Stimulated activated CD4-positive, alpha-beta T cell treated with anti-CD3 and anti-CD28 coated beads, Interleukin-4, amount 100 ng/mL, for 48 hours (primary cell): ENCODE measurements around the gene JAG1.

Experiments
- DNase-seq, 2 donors: peaks; one replicate each; pipeline ENCODE4 v3.0.0-alpha.2; 2020; ENCODE audit warnings: low read depth in 2 of 2

The JAG1 gene

GRCh38 chr20:10653599-10654249 lies 20.1 kb downstream of the JAG1 start:
- no peak for DNase-seq

DNA sequence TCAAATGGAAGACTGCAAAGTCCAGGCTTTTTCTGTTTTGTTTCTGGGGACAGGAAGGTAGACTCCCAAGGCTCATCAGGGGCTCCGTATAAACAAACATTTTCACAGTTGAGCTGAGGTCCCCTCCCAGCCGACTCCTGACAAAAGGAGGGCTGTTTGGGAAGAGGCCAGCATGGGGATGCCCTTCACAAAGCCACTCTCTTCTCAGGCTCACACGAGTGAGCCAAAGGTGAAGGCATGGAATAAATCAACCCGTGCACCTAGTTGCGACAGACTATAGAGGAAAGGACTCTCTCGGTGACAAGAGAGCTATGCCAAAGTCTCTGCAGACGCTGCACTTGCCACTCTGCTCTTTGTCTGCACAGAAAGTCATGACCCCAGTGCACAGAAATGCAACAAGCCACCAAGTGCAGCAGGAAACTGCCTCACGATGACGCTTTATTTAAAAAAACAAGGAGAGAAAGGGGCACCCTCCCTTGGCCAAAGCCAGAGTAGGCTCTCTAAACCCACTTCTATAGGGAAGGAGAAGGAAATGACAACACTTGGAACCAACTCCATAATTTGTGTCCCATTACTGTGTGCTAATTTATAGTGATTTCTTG lies 21.0 kb downstream of the JAG1 start:
- no peak for DNase-seq

- no peak for DNase-seq
Measured at GRCh38 chr20:10652185-10652584, 21.6 kb downstream of the JAG1 start.

DNA sequence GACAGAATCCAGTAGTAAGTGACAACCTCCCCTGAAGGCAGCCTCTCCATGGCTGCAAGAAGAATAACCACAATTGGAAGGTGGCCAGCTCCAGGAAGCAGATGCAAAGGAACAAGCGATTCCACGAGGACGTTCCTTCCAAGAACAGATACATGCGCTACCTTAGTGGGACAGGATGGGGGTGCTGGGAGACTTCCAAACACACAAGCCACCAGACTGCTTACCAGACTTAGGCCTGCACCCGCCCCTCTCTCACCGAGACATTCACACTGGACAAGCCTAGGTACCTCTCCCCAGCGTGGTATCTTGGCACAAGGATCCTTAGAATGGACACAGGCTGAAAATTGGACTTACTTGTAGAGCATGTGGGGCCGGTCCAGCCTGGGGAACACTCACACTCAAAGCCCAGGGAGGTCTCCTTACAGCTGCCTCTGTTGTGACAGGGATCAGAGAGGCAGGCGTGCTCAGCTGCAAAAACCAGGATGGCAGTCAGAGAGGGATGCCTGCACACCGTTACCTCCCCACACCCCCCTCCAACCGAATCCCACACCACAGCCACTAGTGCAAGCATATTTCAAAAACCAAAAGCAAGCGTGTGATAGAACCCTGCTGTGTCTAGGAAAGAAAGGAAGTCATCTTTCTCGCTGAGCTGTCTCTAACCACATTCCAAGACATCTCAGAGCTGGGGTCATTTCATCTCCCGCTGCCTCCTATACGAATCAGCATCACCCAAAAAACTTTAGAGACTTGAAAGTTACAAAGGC lies 22.4 kb downstream of the JAG1 start:
- no peak for DNase-seq

GRCh38 chr20:10649797-10650160 lies 24.0 kb downstream of the JAG1 start:
- DNase-seq, result no peak

DNA sequence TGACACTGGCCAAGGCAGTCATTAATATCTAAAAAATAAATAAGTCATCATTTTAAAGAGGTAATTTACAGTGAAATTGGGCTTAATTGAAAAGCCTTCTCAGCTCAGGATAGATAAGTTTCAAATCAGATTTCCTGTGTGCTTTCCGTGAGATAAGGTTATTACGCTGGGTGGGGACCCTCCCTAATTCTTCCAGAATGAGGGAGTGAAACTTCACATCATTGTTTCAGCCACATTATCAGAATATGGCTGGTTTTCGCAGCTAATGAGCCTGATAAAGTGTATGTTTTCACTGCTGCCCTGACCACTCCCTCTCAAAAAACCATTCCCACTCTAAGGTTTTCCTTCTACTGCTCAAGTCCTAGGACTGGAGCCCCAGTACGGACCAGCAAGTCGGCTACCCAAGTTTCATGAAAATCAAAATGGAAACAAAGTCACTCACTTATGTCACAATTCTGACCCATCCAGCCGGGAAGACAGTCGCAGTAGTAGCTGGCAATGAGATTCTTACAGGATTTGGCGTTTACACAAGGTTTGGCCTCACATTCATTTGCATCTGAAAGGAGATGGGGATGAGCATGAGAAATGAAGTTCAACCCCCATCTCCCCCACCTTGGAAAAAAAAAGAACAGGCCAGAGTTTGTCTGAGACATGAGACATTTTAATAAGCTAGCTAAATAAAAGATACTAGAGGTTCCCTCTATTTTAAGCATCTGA lies 24.6 kb downstream of the JAG1 start:
- DNase-seq, result no peak

GRCh38 chr20:10648651-10649050 lies 25.1 kb downstream of the JAG1 start:
- no peak for DNase-seq

DNA sequence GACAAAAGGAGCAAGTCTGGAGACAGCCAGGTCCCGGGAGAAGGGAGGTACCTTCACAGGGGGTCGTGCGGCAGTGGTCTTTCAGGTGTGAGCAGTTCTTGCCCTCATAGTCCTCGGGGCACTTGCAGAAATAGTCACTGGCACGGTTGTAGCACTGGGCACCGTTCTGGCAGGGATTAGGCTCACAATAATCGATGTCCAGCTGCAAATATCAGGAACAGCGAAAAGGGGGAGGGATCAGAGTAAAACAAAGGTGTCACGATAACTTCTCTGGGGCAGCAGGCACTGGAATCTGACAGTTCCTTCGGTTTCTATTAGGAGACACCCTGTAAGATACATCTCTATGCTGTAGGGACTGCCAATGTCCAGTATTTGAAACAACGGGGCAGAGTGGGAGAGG lies 25.9 kb downstream of the JAG1 start:
- DNase-seq, result no peak

- no peak for DNase-seq
Measured at GRCh38 chr20:10647471-10647870, 26.3 kb downstream of the JAG1 start.

DNA sequence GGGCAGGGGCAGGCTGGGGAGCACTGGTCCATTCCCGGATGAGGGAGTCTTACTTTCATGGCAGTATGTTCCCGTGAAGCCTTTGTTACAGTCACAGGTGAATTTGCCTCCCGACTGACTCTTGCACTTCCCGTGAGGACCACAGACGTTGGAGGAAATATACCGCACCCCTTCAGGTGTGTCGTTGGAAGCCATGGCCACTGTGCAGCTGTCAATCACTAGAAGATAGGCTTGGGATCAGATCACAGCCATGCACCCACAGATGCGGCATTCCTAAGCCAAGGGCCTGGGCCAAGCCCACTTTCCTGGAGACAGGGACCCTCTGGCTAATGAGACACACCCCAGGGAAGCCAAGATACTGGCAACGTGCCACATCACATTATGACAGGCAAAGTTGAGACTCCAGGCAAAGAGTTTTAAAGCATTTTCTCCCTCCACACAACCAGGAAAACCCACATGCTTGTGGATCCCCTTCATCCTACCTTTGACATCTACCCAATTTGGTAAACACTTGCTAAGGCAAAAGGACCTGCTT lies 26.8 kb downstream of the JAG1 start:
- DNase-seq, result no peak

- DNase-seq, result no peak
Measured at GRCh38 chr20:10646006-10646405, 27.8 kb downstream of the JAG1 start.

DNA sequence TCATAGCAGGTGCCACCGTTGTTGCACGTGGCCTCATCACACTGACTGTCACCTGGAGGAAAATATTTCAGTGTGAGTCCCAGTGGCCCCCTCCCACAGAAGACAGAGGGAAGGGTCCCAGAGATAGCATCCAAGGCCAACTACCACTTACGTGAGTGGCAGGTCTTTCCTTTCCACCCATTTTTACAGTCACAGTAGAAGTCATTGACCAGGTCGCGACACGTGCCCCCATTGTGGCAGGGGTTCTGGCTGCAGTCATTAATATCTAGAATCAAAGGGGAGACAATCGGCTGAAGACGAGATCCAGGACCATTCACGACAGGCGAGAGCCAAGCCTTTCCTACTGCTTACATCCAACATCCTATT lies 28.6 kb downstream of the JAG1 start:
- DNase-seq, result no peak

DNA sequence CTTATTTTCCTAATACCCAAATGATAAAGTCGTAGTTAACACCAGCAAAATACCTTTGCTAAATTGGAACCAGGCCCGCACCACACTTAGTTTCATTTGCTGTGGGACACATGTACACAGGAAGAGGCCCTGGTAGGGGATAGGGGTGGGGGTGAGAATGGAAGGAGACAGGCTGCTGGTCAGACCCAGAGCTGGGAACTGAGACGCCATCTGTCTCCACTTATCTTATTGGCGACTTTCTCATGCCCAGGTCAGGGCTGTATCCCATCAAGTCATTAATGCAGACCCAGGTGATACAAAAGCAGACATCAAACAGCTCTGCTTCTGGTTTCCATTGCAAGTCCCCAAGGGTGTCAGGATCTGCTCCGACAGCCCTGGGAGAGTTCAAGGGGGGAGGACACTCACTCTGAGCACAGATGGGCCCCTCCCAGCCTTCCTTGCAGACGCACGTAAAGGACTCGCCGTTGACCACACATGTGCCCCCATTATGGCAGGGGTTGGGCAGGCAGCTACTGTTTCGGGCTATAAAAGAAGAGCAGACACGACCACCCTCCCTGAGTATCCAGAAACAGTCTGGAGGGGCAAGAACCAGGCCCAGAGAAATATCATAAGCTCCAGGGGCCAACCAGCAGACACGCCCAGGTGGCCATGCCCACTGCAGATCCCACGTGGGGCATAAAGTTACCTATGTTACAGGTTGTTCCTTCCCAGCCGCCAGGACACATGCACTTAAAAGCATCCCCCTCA lies 29.2 kb downstream of the JAG1 start:
- no peak for DNase-seq

GRCh38 chr20:10643560-10643873 lies 30.3 kb downstream of the JAG1 start:
- DNase-seq, result no peak

GRCh38 chr20:10642856-10643559 lies 30.8 kb downstream of the JAG1 start:
- no peak for DNase-seq

- no peak for DNase-seq
Measured at GRCh38 chr20:10641893-10642292, 31.9 kb downstream of the JAG1 start.

- no peak for DNase-seq
Measured at GRCh38 chr20:10641467-10641866, 32.3 kb downstream of the JAG1 start.

DNA sequence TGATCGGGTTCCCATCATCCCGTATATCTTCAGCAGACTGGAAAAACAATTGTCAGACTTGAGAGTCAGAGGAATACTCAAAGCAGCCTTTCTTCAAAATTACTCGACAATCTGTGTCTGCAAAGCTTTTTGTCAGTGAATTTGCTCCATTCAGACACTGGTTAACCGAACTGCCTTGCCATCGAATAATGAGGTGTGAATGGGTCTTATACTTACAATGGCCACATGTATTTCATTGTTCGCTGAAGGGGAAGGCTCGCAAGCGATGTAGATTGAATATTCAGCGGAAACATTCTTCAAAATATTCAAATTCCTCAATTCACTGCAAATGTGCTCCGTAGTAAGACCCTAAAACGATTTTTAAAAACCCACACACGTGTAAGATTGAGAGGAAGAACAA lies 32.9 kb downstream of the JAG1 start:
- DNase-seq, result no peak

DNA sequence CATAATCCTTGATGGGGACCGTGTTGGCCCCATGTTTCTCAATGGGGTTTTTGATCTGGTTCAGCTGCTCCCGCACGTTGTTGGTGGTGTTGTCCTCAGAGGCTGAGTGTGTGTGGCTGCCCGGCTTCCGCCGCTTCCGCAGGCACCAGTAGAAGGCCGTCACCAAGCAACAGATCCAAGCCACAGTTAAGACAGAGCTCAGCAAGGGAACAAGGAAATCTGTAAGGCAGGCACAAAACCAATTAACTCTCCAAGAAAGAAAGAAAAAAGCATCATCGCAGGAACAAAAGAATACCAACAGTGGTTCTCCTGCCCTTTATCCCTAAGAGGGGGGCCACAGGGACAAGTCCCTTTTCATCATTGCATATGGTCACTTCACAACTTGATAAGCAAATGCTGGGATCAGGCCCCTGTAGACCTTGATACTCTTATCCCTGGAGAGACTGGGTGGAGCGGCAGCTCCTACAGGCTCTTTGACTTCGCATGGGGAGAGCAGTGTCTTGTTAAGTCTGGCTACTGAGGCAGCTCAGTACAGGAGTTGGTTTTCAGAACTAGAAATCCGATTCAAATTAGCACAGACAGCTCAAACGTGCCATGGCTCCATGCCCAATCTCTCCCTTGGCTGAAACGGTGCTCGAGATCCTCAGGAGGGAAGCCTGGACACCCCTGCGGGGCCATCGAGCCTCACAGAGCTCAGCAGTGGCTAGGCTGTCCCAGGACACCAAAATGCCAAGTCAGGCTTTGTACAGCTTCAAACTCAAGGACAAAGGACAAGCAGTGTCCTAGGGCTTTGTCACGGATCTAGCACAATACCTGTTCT lies 33.9 kb downstream of the JAG1 start:
- no peak for DNase-seq

DNA sequence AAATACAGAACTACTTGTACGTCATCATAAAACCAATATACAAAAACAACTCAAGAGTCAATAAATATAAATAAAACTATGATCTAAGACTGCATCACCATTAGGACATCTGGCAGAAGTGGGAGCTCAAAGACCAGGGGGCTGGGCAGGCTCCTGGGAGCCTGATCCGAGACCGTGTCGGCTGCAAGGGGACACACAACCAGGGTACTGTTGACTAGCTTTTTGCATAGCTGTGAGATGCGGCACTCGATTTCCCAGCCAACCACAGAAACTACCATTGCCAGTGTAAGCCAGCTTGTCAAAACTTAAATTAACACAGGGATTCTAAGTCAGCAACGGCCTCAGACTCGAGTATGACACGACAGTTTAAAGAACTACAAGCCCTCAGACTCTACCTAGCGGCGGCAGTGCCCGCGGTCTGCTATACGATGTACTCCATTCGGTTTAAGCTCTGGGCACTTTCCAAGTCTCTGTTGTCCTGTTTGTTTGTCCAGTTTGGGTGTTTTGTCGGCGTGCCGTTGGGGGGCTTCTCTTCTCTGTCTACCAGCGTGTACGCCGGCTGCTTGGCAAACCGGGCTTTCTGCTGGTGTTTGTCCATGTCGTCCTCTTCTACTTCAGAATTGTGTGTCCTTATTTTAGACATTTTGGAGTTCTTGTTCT lies 34.6 kb downstream of the JAG1 start:
- no peak for DNase-seq
